Activated T-helper 17 cell treated with anti-CD3 and anti-CD28 coated beads, Interleukin-2, amount 50 U/mL, for 72 hours (primary cell): ENCODE results near the gene CNGB1. TPM values are rescaled to one million over a fixed set of nuclear protein-coding genes. Genes with fewer than 3 reads are reported as not detected.
"Not testable (repeated sequence)": the region's sequence is repeated elsewhere in the genome, so short reads cannot be mapped to it uniquely, and the experiment has no call there.

Experiments used
- ATAC-seq: fragments of 150-1000 bp; cut with Tn5 transposase; replicated peaks from 2 replicates; pipeline ENCODE4 v1.10.0; 2021; ENCODE audit warnings: mild to moderate bottlenecking, moderate library complexity
- H3K27ac Mint-ChIP-seq: one replicate; pipeline ENCODE4 v1.8.0; 2022; ENCODE audit warnings: mixed read lengths
- H3K27me3 Mint-ChIP-seq: one replicate; pipeline ENCODE4 v1.8.0; 2022; ENCODE audit warnings: mixed read lengths
- H3K36me3 Mint-ChIP-seq: one replicate; pipeline ENCODE4 v1.8.0; 2022; ENCODE audit warnings: low read depth, mild to moderate bottlenecking, mixed read lengths
- H3K4me1 Mint-ChIP-seq: one replicate; pipeline ENCODE4 v1.8.0; 2022; ENCODE audit warnings: mixed read lengths
- H3K4me3 Mint-ChIP-seq: one replicate; pipeline ENCODE4 v1.8.0; 2022; ENCODE audit warnings: mild to moderate bottlenecking, mixed read lengths
- H3K9me3 Mint-ChIP-seq: one replicate; pipeline ENCODE4 v1.8.0; 2022; ENCODE audit warnings: mixed read lengths
- total RNA-seq, 2 donors: library from RNA; stranded (reverse); gene quantifications; one replicate each; pipeline ENCODE4 v1.2.3, GENCODE V29; 2022

Gene CNGB1
- not detected for total RNA-seq

DNA sequence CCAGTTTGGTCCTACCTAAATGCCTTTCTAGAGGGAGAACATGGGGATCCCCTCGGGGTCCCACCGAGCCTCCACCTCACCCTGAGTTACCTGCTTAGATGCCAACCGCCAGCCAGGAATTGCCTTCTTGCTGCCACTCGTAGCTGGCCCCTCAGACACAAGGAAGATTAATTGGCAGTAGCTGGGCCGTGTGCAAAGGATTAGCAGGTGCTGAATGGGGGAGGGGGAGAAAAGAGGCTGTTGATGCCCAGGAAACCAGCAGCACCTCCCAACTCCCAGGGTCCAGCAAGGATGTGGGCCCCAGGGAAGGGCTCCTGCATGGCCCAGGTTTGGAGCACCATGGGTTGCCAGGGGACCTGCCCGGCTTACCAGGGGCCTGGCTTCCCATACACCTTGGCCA is at the start of gene CNGB1:
Gene CNGB1, minus strand, starts transcription at position 159 of the 400 bp plus-strand sequence. CDS start 3,842 bp downstream, outside the sequence.
- Mint-ChIP-seq H3K4me3 (no peak within 1 kb of the TSS), H3K27me3 (peaks cover 4% of the 10 kb centered on the region), H3K27ac (no peak within 1 kb of the TSS), H3K9me3 (no peaks in the 10 kb centered on the region), H3K36me3 (no peaks in the 10 kb centered on the region), H3K4me1 (no peaks in the 10 kb centered on the region)
- no peak for ATAC-seq

- ATAC-seq, result no peak
- Mint-ChIP-seq H3K27me3 (no peaks in the 10 kb centered on the region), H3K4me3 (no peak overlapping the region), H3K36me3 (no peaks in the 10 kb centered on the region), H3K27ac (peak overlapping the region; percentile 70), H3K9me3 (no peaks in the 10 kb centered on the region), H3K4me1 (peaks cover 10% of the 10 kb centered on the region)
These were observed 49.1 kb upstream of the CNGB1 start for GRCh38 chr16:58019866-58020538.

DNA sequence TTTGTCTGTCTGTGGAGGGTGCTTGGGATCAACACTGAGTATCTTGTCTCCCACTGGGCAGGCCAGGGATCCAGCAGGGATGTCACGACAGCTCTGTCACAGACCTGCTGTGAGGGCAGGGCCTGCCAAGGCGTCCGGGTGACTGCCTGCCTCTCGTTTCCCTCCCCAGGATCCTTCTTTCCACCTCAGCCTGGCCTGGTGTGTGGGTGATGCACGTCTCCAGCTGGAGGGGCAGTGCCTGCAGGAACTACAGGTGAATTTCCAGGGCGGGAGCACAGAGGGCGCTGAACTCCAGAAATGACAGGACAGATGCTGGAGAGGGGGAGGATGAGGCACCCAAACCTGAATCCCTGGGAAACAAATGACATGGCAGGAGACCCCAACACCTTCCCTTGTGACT is 47.9 kb upstream of the CNGB1 start:
- ATAC-seq, result no peak
- H3K9me3 Mint-ChIP-seq, result no peaks in the 10 kb centered on the region

GRCh38 chr16:58016840-58017446 is 46.0 kb upstream of the CNGB1 start:
- Mint-ChIP-seq H3K27me3 (no peaks in the 10 kb centered on the region), H3K4me3 (no peak overlapping the region), H3K36me3 (peaks cover 4% of the 10 kb centered on the region), H3K27ac (no peak overlapping the region), H3K9me3 (no peaks in the 10 kb centered on the region), H3K4me1 (peaks cover 6% of the 10 kb centered on the region)
- ATAC-seq, result no peak

More for the DNA sequence above, 47.9 kb upstream of the CNGB1 start:
- peaks cover 6% of the 10 kb centered on the region for H3K4me1 Mint-ChIP-seq
- H3K27ac Mint-ChIP-seq, result no peak overlapping the region
- no peaks in the 10 kb centered on the region for H3K27me3 Mint-ChIP-seq
- H3K4me3 Mint-ChIP-seq, result no peak overlapping the region
- peaks cover 4% of the 10 kb centered on the region for H3K36me3 Mint-ChIP-seq

DNA sequence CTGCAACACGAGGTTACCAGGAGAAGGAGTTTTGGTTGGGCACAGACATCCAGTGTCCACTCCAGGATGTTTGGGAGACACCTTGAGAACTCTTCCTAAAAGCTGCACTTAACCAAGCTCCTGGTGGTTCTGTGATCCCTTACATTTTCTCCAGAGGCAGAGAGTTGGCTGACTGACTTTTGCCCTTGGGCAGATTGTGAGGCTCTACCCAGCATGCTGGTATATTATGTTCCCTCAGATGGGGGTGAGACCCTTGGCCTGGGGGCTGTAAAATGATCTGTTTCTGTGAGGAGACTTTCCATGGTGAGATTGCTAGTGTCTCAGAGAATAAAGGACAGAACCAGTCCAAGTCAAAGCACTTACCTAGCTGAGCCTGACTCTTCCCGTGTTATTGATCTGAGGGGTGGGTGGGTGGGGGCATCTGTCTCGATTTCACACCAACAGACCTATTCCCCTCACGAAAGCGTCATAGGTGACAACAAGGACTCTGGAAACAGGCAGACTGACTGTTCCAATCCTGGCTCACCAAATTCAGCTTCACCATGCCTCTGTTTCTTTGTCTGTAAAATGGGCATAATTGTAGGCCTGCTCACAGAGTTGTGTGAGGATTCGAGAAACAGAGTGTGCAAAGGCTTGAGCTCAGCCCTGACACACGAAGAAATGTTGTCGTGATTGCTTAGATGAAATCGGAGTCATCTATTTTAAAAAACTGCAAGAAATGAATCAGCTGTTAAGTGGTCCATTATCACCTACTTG is 42.5 kb upstream of the CNGB1 start:
- ATAC-seq, result no peak

DNA sequence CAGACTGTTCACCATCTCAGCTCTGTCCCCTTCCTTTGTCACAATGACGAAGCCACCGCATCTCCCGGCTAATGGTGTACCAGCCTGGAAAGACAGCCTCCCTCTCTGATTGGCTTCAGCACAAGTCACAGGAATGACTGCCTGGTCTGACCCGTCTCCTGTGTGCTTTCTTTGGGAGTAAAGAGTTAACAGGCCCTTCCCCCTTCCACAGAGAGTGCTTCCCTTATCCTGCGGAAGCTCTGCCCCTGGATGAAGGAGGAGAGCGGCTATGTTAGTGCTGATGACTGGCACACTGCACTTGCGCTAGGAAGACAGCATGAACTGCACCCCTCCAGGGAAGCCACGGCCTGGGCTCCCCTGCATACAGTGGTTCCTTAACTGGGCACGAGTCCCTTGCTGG is 41.6 kb upstream of the CNGB1 start:
- ATAC-seq, result no peak
- no peak overlapping the region for H3K4me3 Mint-ChIP-seq
- H3K27ac Mint-ChIP-seq, result no peak overlapping the region
- no peaks in the 10 kb centered on the region for H3K27me3 Mint-ChIP-seq
- H3K36me3 Mint-ChIP-seq, result peaks cover 24% of the 10 kb centered on the region
- H3K9me3 Mint-ChIP-seq, result no peaks in the 10 kb centered on the region
- H3K4me1 Mint-ChIP-seq, result peaks cover 4% of the 10 kb centered on the region

More for the DNA sequence above, 42.5 kb upstream of the CNGB1 start:
- Mint-ChIP-seq H3K36me3 (peaks cover 24% of the 10 kb centered on the region), H3K27me3 (no peaks in the 10 kb centered on the region), H3K4me3 (no peak overlapping the region), H3K9me3 (no peaks in the 10 kb centered on the region), H3K4me1 (peaks cover 4% of the 10 kb centered on the region), H3K27ac (no peak overlapping the region)

DNA sequence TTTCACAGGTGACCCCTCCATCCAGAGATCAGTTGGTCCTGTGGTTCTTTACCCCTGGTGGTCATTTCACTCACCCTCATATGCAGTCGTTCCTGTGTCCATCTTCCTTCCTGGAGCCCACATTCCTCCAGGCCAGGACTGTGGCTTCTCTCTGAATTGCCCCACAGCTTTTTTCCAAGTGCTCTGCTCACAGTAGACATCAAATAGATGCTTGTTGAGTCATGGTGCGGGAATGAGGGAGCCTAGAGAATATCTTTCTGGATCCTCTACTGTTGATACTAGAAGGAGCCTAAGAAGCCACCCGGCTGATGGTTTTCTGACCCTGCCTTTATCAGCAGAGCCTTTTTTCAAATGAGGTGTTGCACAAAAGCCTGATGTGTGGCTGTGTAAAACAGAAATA is 40.7 kb upstream of the CNGB1 start:
- ATAC-seq, result no peak
- peaks cover 31% of the 10 kb centered on the region for H3K36me3 Mint-ChIP-seq
- H3K27me3 Mint-ChIP-seq, result no peaks in the 10 kb centered on the region

GRCh38 chr16:58010886-58011285 is 40.0 kb upstream of the CNGB1 start:
- Mint-ChIP-seq H3K27me3 (no peaks in the 10 kb centered on the region), H3K4me3 (no peak overlapping the region), H3K36me3 (peaks cover 39% of the 10 kb centered on the region), H3K4me1 (peaks cover 4% of the 10 kb centered on the region), H3K9me3 (no peaks in the 10 kb centered on the region), H3K27ac (no peak overlapping the region)
- no peak for ATAC-seq

More for the DNA sequence above, 40.7 kb upstream of the CNGB1 start:
- Mint-ChIP-seq H3K4me3 (no peak overlapping the region), H3K27ac (no peak overlapping the region), H3K9me3 (no peaks in the 10 kb centered on the region), H3K4me1 (peaks cover 4% of the 10 kb centered on the region)

- no peaks in the 10 kb centered on the region for H3K9me3 Mint-ChIP-seq
- H3K36me3 Mint-ChIP-seq, result peaks cover 44% of the 10 kb centered on the region
- no peak overlapping the region for H3K4me3 Mint-ChIP-seq
- no peak overlapping the region for H3K27ac Mint-ChIP-seq
- no peak for ATAC-seq
- no peaks in the 10 kb centered on the region for H3K27me3 Mint-ChIP-seq
- H3K4me1 Mint-ChIP-seq, result peaks cover 5% of the 10 kb centered on the region
These were observed 39.0 kb upstream of the CNGB1 start for GRCh38 chr16:58009856-58010416.

- peaks cover 11% of the 10 kb centered on the region for H3K4me1 Mint-ChIP-seq
- not testable (repeated sequence) for H3K9me3 Mint-ChIP-seq, H3K27me3 Mint-ChIP-seq, ATAC-seq, H3K4me3 Mint-ChIP-seq
- peaks cover 55% of the 10 kb centered on the region for H3K36me3 Mint-ChIP-seq
- H3K27ac Mint-ChIP-seq, result peak overlapping the region; percentile 55
These were observed 33.8 kb upstream of the CNGB1 start for GRCh38 chr16:58004736-58005135.

GRCh38 chr16:58002936-58003335 is 32.0 kb upstream of the CNGB1 start:
- H3K9me3 Mint-ChIP-seq, result no peaks in the 10 kb centered on the region
- H3K27ac Mint-ChIP-seq, result no peak overlapping the region
- peaks cover 25% of the 10 kb centered on the region for H3K4me1 Mint-ChIP-seq
- no peaks in the 10 kb centered on the region for H3K27me3 Mint-ChIP-seq
- peaks cover 53% of the 10 kb centered on the region for H3K36me3 Mint-ChIP-seq
- peak overlapping the region; percentile 87 for H3K4me3 Mint-ChIP-seq
- no peak for ATAC-seq

DNA sequence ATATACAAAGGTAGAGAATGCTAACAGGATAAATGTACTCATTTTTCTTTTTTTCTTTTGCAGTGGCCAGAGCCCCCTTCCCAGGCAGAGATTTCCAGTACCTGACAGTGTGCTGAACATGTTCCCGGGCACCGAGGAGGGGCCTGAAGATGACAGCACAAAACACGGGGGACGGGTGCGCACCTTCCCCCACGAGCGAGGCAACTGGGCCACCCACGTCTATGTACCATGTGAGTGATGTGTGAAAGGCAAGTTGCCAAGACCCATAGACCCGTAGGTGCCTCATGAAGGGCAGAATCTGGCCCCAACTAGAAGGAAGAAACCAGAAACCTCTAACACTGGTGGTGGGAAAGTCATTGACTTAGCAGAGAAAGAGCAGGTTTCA is 31.5 kb upstream of the CNGB1 start:
- no peaks in the 10 kb centered on the region for H3K9me3 Mint-ChIP-seq
- H3K36me3 Mint-ChIP-seq, result peaks cover 53% of the 10 kb centered on the region
- H3K4me1 Mint-ChIP-seq, result peaks cover 27% of the 10 kb centered on the region
- H3K27ac Mint-ChIP-seq, result peak overlapping the region; percentile 86
- no peak for ATAC-seq
- peak overlapping the region; percentile 87 for H3K4me3 Mint-ChIP-seq
- H3K27me3 Mint-ChIP-seq, result no peaks in the 10 kb centered on the region

- H3K9me3 Mint-ChIP-seq, result no peaks in the 10 kb centered on the region
- ATAC-seq, result no peak
- H3K36me3 Mint-ChIP-seq, result peaks cover 49% of the 10 kb centered on the region
- no peaks in the 10 kb centered on the region for H3K27me3 Mint-ChIP-seq
- peak overlapping the region; percentile 87 for H3K4me3 Mint-ChIP-seq
- H3K4me1 Mint-ChIP-seq, result peaks cover 29% of the 10 kb centered on the region
- peak overlapping the region; percentile 86 for H3K27ac Mint-ChIP-seq
These were observed 31.0 kb upstream of the CNGB1 start for GRCh38 chr16:58001781-58002415.
